CD4-positive, alpha-beta T cell treated with Interleukin-6 at 100 ng/mL for 8 hours (primary cell): ENCODE data around the gene KRTAP2-1.
"Not testable (repeated sequence)": the region's sequence is repeated elsewhere in the genome, so short reads cannot be mapped to it uniquely, and the experiment has no call there.

Experiments
- DNase-seq: peaks from one replicate; pipeline ENCODE4 v3.0.0-alpha.2; 2020; ENCODE audit warnings: mixed read lengths, low spot score

KRTAP2-1 gene

GRCh38 chr17:41057547-41057946 is 10.4 kb upstream of the KRTAP2-1 start:
- DNase-seq, result no peak

- not testable (repeated sequence) for DNase-seq
Measured at GRCh38 chr17:41055130-41055529, 8.0 kb upstream of the KRTAP2-1 start, which contains the start of gene KRTAP2-2. Gene KRTAP2-2, minus strand, starts transcription at chr17:41055230. Its CDS starts 19 bp downstream, at chr17:41055211.

- DNase-seq, result not testable (repeated sequence)
Measured at GRCh38 chr17:41054556-41054955, 7.4 kb upstream of the KRTAP2-1 start.

- no peak for DNase-seq
Measured at GRCh38 chr17:41054025-41054424, 6.9 kb upstream of the KRTAP2-1 start.

GRCh38 chr17:41052566-41052965 is 5.5 kb upstream of the KRTAP2-1 start:
- DNase-seq, result no peak

- DNase-seq, result no peak
Measured at GRCh38 chr17:41049110-41049509, 2.0 kb upstream of the KRTAP2-1 start.

GRCh38 chr17:41048441-41048840 is 1.3 kb upstream of the KRTAP2-1 start:
- DNase-seq, result no peak

GRCh38 chr17:41042953-41043352 is 4.2 kb downstream of the KRTAP2-1 start:
- no peak for DNase-seq

GRCh38 chr17:41040783-41041571 is 6.1 kb downstream of the KRTAP2-1 start, which contains the start of gene KRTAP1-1:
Gene KRTAP1-1, minus strand, starts transcription at chr17:41041450. Its CDS starts 53 bp downstream, at chr17:41041397.
- not testable (repeated sequence) for DNase-seq

- no peak for DNase-seq
Measured at GRCh38 chr17:41037853-41038350, 9.2 kb downstream of the KRTAP2-1 start.

- DNase-seq, result not testable (repeated sequence)
Measured at GRCh38 chr17:41034346-41034935, 12.7 kb downstream of the KRTAP2-1 start, which contains the start of gene KRTAP1-3. Gene KRTAP1-3, minus strand, starts transcription at chr17:41034874. Its CDS starts 53 bp downstream, at chr17:41034821.

- no peak for DNase-seq
Measured at GRCh38 chr17:41029633-41030245, 17.4 kb downstream of the KRTAP2-1 start, which contains the start of gene KRTAP1-4. Gene KRTAP1-4, minus strand, starts transcription at chr17:41030195. Its CDS starts 117 bp downstream, at chr17:41030078.

GRCh38 chr17:41026715-41027471 is 20.2 kb downstream of the KRTAP2-1 start, which contains the start of gene KRTAP1-5:
Gene KRTAP1-5, minus strand, starts transcription at chr17:41027208. Its CDS starts 53 bp downstream, at chr17:41027155.
- no peak for DNase-seq

GRCh38 chr17:41024697-41025096 is 22.4 kb downstream of the KRTAP2-1 start:
- no peak for DNase-seq

- no peak for DNase-seq
Measured at GRCh38 chr17:41020336-41020735, 26.8 kb downstream of the KRTAP2-1 start.

- no peak for DNase-seq
Measured at GRCh38 chr17:41019415-41019814, 27.7 kb downstream of the KRTAP2-1 start.

GRCh38 chr17:41018541-41018940 is 28.6 kb downstream of the KRTAP2-1 start:
- DNase-seq, result no peak

- no peak for DNase-seq
Measured at GRCh38 chr17:41016578-41017215, 30.4 kb downstream of the KRTAP2-1 start.

GRCh38 chr17:41015454-41015853 is 31.7 kb downstream of the KRTAP2-1 start:
- DNase-seq, result no peak

GRCh38 chr17:41013606-41014005 is 33.5 kb downstream of the KRTAP2-1 start:
- no peak for DNase-seq

- no peak for DNase-seq
Measured at GRCh38 chr17:41013181-41013580, 33.9 kb downstream of the KRTAP2-1 start.
